AG04450 (cell line): Measurements from ENCODE around the gene GUCY2D. TPM values are rescaled to one million over a fixed set of nuclear protein-coding genes. Genes with fewer than 3 reads are reported as not detected.
A peak's percentile ranks its signal among the peaks of the same experiment; 100 is the strongest.

ENCODE experiments used
- CTCF ChIA-PET: fragments of 300-600, 350-600 bp; formaldehyde crosslinking; extraction: SDS; loops from one replicate; lab custom pipeline; 2022; ENCODE audit warnings: antibody characterized with exemption, inconsistent platforms; lab: Charles Lee
- POLR2A ChIA-PET: fragments of 350-600 bp; formaldehyde crosslinking; extraction: SDS; loops from one replicate; lab custom pipeline; 2021; ENCODE audit warnings: antibody characterized with exemption, inconsistent platforms; lab: Yijun Ruan, JAX
- DNase-seq: peaks from one replicate; pipeline ENCODE4 v3.0.0-alpha.2; 2011; ENCODE audit warnings: low read depth, low spot score
- H3K27ac ChIP-seq: one replicate; pipeline ENCODE4 v1.5.1; 2012; ENCODE audit warnings: low read depth, low read length, control low read depth
- H3K27me3 ChIP-seq: one replicate; pipeline ENCODE4 v1.6.0; 2012; ENCODE audit warnings: low read length; ENCODE audit not compliant: control insufficient read depth, insufficient read depth
- H3K4me3 ChIP-seq: 2 replicates; pipeline ENCODE4 v1.5.1; 2011; ENCODE audit warnings: mild to moderate bottlenecking, low read depth, low read length, control low read depth
- H3K9me3 ChIP-seq: 2 replicates; pipeline ENCODE4 v1.5.1; 2012; ENCODE audit warnings: low read length; ENCODE audit not compliant: control insufficient read depth, insufficient read depth
- polyA plus RNA-seq: library from polyadenylated mRNA; depleted of rRNA; stranded (reverse); fragments of >200 nt; gene quantifications from 2 replicates; pipeline ENCODE4 v1.2.3, GENCODE V29; 2011
- TF ChIP-seq, protein P1 (sequence below): IDR thresholded peaks from 2 replicates; pipeline ENCODE4 v1.5.1; 2011; ENCODE audit warnings: low read depth, low read length, control low read depth, inconsistent platforms

GUCY2D gene
- polyA plus RNA-seq, 1 experiment: not detected

GRCh38 chr17:8004899-8005298 lies 2.5 kb downstream of the GUCY2D start:
- Histone ChIP-seq H3K27ac (peak overlapping the region; percentile 47), H3K4me3 (no peak overlapping the region), H3K9me3 (peaks cover 10% of the 10 kb centered on the region; the same call in 1 of the 2 replicates), H3K27me3 (peaks cover 35% of the 10 kb centered on the region)
- peak; percentile 49 for DNase-seq
- CTCF ChIA-PET: interaction anchor here (0.6 to 2.0 kb wide), 6 partner anchors 13 to 288 kb away, joined by 3 to 16 read pairs (median 4); no protein-coding TSS in a partner anchor
- POLR2A ChIA-PET: no interaction called here
- TF ChIP-seq, protein P1, sequence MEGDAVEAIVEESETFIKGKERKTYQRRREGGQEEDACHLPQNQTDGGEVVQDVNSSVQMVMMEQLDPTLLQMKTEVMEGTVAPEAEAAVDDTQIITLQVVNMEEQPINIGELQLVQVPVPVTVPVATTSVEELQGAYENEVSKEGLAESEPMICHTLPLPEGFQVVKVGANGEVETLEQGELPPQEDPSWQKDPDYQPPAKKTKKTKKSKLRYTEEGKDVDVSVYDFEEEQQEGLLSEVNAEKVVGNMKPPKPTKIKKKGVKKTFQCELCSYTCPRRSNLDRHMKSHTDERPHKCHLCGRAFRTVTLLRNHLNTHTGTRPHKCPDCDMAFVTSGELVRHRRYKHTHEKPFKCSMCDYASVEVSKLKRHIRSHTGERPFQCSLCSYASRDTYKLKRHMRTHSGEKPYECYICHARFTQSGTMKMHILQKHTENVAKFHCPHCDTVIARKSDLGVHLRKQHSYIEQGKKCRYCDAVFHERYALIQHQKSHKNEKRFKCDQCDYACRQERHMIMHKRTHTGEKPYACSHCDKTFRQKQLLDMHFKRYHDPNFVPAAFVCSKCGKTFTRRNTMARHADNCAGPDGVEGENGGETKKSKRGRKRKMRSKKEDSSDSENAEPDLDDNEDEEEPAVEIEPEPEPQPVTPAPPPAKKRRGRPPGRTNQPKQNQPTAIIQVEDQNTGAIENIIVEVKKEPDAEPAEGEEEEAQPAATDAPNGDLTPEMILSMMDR: no peak

DNA sequence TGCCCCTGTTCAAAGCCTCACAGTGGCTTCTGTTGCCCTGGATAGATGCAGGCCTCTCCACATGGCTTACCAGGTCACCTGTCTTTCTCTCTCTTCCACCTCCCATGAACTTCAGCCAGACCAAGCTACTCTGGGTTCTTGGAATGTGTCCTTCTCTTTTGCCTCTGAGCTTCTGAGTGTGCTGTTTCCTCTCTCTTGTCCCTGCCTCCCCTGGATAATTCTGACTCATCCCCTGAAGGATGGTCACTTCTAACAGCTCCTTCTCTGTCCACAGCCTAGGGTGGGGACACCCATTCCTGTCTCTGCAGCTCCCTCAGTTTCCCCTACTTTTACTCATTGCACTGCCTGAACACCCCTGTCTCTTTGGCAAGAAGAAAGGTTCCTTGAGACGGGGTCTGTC lies 2.9 kb downstream of the GUCY2D start:
- TF ChIP-seq, protein P1: no peak
- no peak for DNase-seq
- ChIA-PET POLR2A (no interaction called here), CTCF (interaction anchor here (0.6 to 2.0 kb wide), 6 partner anchors 13 to 288 kb away, joined by 3 to 16 read pairs (median 4); no protein-coding TSS in a partner anchor)
- peaks cover 37% of the 10 kb centered on the region for H3K27me3 ChIP-seq
- no peak overlapping the region for H3K4me3 ChIP-seq
- peak overlapping the region; percentile 47 for H3K27ac ChIP-seq
- H3K9me3 ChIP-seq: peaks cover 10% of the 10 kb centered on the region; the same call in 1 of the 2 replicates

DNA sequence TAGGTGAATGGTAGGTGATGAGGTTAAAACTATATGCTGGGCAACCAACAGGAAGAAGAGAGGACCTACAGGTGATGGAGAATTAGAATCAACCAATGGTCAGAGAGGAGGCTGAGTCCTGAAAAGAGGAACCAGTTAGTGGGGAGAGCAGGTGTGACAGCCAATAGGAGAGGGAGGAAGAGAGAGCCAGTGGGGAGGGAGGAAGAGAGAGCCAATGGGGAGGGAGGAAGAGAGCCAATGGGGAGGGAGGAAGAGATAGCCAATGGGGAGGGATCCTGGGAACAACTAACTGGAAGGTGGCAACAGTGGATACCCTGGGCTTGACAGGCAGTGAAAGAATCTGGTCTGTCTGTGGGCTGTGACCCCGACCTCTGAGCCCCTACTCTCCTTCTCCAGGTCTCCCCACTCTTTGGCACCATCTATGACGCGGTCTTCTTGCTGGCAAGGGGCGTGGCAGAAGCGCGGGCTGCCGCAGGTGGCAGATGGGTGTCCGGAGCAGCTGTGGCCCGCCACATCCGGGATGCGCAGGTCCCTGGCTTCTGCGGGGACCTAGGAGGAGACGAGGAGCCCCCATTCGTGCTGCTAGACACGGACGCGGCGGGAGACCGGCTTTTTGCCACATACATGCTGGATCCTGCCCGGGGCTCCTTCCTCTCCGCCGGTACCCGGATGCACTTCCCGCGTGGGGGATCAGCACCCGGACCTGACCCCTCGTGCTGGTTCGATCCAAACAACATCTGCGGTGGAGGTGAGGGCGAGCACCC lies 3.7 kb downstream of the GUCY2D start:
- ChIA-PET POLR2A (no interaction called here), CTCF (interaction anchor here (1.2 to 2.0 kb wide), 2 partner anchors 16 to 52 kb away, joined by 3 to 16 read pairs; no protein-coding TSS in a partner anchor)
- no peak overlapping the region for H3K27ac ChIP-seq
- TF ChIP-seq, protein P1: no peak
- peaks cover 31% of the 10 kb centered on the region for H3K27me3 ChIP-seq
- no peak for DNase-seq
- H3K9me3 ChIP-seq: peaks cover 10% of the 10 kb centered on the region; the same call in 1 of the 2 replicates
- H3K4me3 ChIP-seq: no peak overlapping the region

DNA sequence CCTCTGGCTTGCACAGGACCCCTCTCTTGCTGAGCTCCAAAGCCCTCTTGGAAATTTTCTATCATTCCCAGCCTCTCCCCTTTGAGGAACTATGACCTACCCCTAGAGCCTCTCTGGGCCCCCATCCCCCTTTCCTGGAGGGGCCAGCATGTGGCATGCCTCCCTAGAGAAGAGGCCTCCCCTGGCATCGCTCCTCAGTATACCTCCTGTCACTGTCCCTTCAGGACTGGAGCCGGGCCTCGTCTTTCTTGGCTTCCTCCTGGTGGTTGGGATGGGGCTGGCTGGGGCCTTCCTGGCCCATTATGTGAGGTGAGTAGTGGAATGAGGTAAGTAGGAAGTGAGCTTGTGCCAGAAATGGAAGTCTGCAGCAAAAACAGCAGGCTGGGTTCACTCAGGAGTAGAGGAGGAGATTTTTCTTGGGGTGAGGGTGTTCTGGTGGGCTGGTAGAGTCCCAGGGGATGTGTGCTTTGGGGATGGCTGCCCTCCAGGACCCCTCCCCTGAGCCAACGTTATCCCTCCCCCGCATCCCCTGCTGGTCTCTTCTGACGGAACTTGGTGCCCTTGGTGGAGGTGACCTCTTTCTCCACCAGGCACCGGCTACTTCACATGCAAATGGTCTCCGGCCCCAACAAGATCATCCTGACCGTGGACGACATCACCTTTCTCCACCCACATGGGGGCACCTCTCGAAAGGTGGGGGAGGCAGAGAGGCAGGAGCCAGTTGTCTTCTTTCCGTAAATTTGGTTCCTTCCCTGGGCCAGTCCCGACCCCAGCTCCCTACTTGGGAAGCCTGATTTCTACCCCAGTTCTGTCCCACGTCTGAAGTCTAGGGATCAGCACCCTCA lies 4.6 kb downstream of the GUCY2D start:
- H3K4me3 ChIP-seq: no peak overlapping the region
- H3K27ac ChIP-seq: no peak overlapping the region
- TF ChIP-seq, protein P1: no peak
- H3K9me3 ChIP-seq: peaks cover 10% of the 10 kb centered on the region; the same call in 1 of the 2 replicates
- DNase-seq: no peak
- ChIA-PET POLR2A (no interaction called here), CTCF (no interaction called here)
- peaks cover 25% of the 10 kb centered on the region for H3K27me3 ChIP-seq
